NT2/D1 (cell line): ENCODE results near the gene PUM1.

Experiments used
- SUZ12 ChIP-seq: IDR thresholded peaks from 2 replicates; pipeline ENCODE4 v1.6.1; 2011; ENCODE audit not compliant: insufficient read length, insufficient read depth; ENCODE audit errors: extremely low read depth
- YY1 ChIP-seq: IDR thresholded peaks from 2 replicates; pipeline ENCODE4 v1.6.1; 2011; ENCODE audit not compliant: insufficient read length, insufficient read depth
- ZNF274 ChIP-seq: IDR thresholded peaks from 2 replicates; pipeline ENCODE4 v1.6.1; 2011; ENCODE audit warnings: mild to moderate bottlenecking, low read depth, low read length

- TF ChIP-seq YY1 (no peak), SUZ12 (no peak), ZNF274 (no peak)
These were observed 111.8 kb downstream of the PUM1 start for GRCh38 chr1:30953685-30954084.
